ENCODE data around the gene DOCK2. TPM values are rescaled to one million over a fixed set of nuclear protein-coding genes. Genes with fewer than 3 reads are reported as not detected.

DOCK2 gene
- total and polyA plus RNA-seq, 2 donors (not counting 3 experiments of a cell fraction or from before 2014, with no cell fraction given): 0.62 to 4.8 TPM

- dilution Hi-C loops (cut with MboI; ENCODE audit: extremely low pct_ligation_motif_present, low sequenced_read_pairs): no loop called here
- Histone ChIP-seq H3K9me1 (replicated peaks; ENCODE audit: control insufficient read depth, extremely low read depth, insufficient read depth, low read length) (no peaks in the 10 kb centered on the region), H4K20me1 (replicated peaks; ENCODE audit: control insufficient read depth, extremely low read depth, insufficient read depth, low read length) (no peaks in the 10 kb centered on the region), H3K4me3 (replicated peaks in 1 of 3; ENCODE audit: insufficient read depth in 1 of 3, low read depth in 1 of 3, low read length in 3 of 3) (no peak overlapping the region), H2AFZ (ENCODE audit: low read depth, low read length) (no peak overlapping the region), H3K36me3 (ENCODE audit: control insufficient read depth in 2 of 2, extremely low read depth in 1 of 2, insufficient read depth in 2 of 2, low read length in 2 of 2) (no peaks in the 10 kb centered on the region), H3K79me2 (ENCODE audit: control insufficient read depth, insufficient read depth, low read length) (no peaks in the 10 kb centered on the region), H3K4me2 (ENCODE audit: insufficient read depth, low read length) (no peak overlapping the region), H3K4me1 (ENCODE audit: control insufficient read depth, extremely low read depth, insufficient read depth, low read length) (no peaks in the 10 kb centered on the region), H3K9me3 (replicated peaks; ENCODE audit: control insufficient read depth, insufficient read depth, low read length) (no peaks in the 10 kb centered on the region), H3K27me3 (ENCODE audit: control insufficient read depth in 2 of 2, insufficient read depth in 2 of 2, low read length in 2 of 2) (peaks cover 0 to 2% of the 10 kb centered on the region in 2 experiments), H3K27ac (ENCODE audit: insufficient read depth, low read depth, low read length) (no peak overlapping the region), H3K9ac (replicated peaks; ENCODE audit: extremely low read depth, insufficient read depth, low read length) (no peak overlapping the region)
- TF ChIP-seq POLR2AphosphoS5 (IDR thresholded peaks at IDR 0.05; ENCODE audit: insufficient read depth, low read depth, low read length) (no peak), MYC (IDR thresholded peaks at IDR 0.05; ENCODE audit: low read depth, low read length) (no peak), POLR2A (IDR thresholded peaks at IDR 0.05; ENCODE audit: low read depth, low read length) (no peak), CTCF (IDR thresholded peaks at IDR 0.05; ENCODE audit: extremely low read depth in 1 of 2, insufficient read depth in 1 of 2, low read depth in 1 of 2, low read length in 2 of 2) (no peak), MAX (IDR thresholded peaks at IDR 0.05; ENCODE audit: insufficient read depth, insufficient read length) (no peak), GATA2 (IDR thresholded peaks at IDR 0.05; ENCODE audit: insufficient read depth, insufficient read length, low read depth, low read length) (no peak), FOS (IDR thresholded peaks at IDR 0.05; ENCODE audit: borderline replicate concordance, insufficient read depth, low read length) (no peak), JUN (IDR thresholded peaks at IDR 0.05; ENCODE audit: borderline replicate concordance, insufficient read depth, insufficient read length, low read depth) (no peak), EZH2 (IDR thresholded peaks at IDR 0.05; ENCODE audit: borderline replicate concordance, low read depth, low read length, severe bottlenecking) (no peak)
- POLR2A ChIA-PET: no interaction called here
- intact Hi-C loops (cut with micrococcal nuclease): no loop called here
- FAIRE-seq: no peak
- DNase-seq (ENCODE audit: low read depth, low spot score): no peak
- CTCF ChIA-PET: interaction anchor here (0.9 to 1.3 kb wide), 3 partner anchors 9 to 14 kb away, joined by 3 read pairs; no protein-coding TSS in a partner anchor
- BruUV-seq (replicated peaks): no TSS peak
These were observed 169.0 kb downstream of the DOCK2 start for GRCh38 chr5:169805937-169806700.
